ENCODE results near the gene HOXA13. TPM values are rescaled to one million over a fixed set of nuclear protein-coding genes. Genes with fewer than 3 reads are reported as not detected.

HOXA13 gene
- total RNA-seq, 1 experiment from 2014 or later, result not detected

- Mint-ChIP-seq H3K27ac (ENCODE audit: low read depth, unreplicated experiment) (no peak overlapping the region), H3K4me3 (ENCODE audit: unreplicated experiment) (no peak overlapping the region), H3K4me1 (ENCODE audit: insufficient read depth, unreplicated experiment) (peaks cover 12% of the 10 kb centered on the region), H3K9me3 (ENCODE audit: unreplicated experiment) (no peaks in the 10 kb centered on the region), H3K36me3 (ENCODE audit: insufficient read depth, unreplicated experiment) (peaks cover 11% of the 10 kb centered on the region), H3K27me3 (ENCODE audit: insufficient read depth, unreplicated experiment) (no peaks in the 10 kb centered on the region)
- POLR2A ChIA-PET, result interaction anchor here (0.5 to 1.3 kb wide), 3 partner anchors 313 to 411 kb away, joined by 3 read pairs; no protein-coding TSS in a partner anchor
- no TSS peak for BruUV-seq (replicated peaks)
- no peak for DNase-seq (ENCODE audit: unreplicated experiment)
- CTCF ChIA-PET, result interaction anchor here (0.6 to 1.8 kb wide), 5 partner anchors 9 to 844 kb away, joined by 3 to 8 read pairs (median 3); partner anchors contain the start of gene HOXA11
- intact Hi-C loops (cut with micrococcal nuclease), result no loop called here
- TF ChIP-seq CTCF (IDR thresholded peaks at IDR 0.05; ENCODE audit: unreplicated experiment), result no peak
These were observed 24.0 kb downstream of the HOXA13 start for GRCh38 chr7:27175626-27176523.

GRCh38 chr7:27174874-27175625 is 24.8 kb downstream of the HOXA13 start:
- no peak for TF ChIP-seq CTCF (IDR thresholded peaks at IDR 0.05; ENCODE audit: unreplicated experiment)
- peaks cover 12% of the 10 kb centered on the region for H3K4me1 Mint-ChIP-seq (ENCODE audit: insufficient read depth, unreplicated experiment)
- ChIA-PET CTCF (interaction anchor here (1.3 kb wide), 1 partner anchor 400 kb away, joined by 3 read pairs; no protein-coding TSS in a partner anchor), POLR2A (interaction anchor here (0.5 to 1.3 kb wide), 4 partner anchors 312 to 495 kb away, joined by 3 read pairs; no protein-coding TSS in a partner anchor)
- H3K27me3 Mint-ChIP-seq (ENCODE audit: insufficient read depth, unreplicated experiment), result no peaks in the 10 kb centered on the region
- DNase-seq (ENCODE audit: unreplicated experiment), result no peak
- H3K4me3 Mint-ChIP-seq (ENCODE audit: unreplicated experiment), result peak overlapping the region; percentile 59
- no TSS peak for BruUV-seq (replicated peaks)
- no peak overlapping the region for H3K27ac Mint-ChIP-seq (ENCODE audit: low read depth, unreplicated experiment)
- H3K9me3 Mint-ChIP-seq (ENCODE audit: unreplicated experiment), result no peaks in the 10 kb centered on the region
- peaks cover 11% of the 10 kb centered on the region for H3K36me3 Mint-ChIP-seq (ENCODE audit: insufficient read depth, unreplicated experiment)
- intact Hi-C loops (cut with micrococcal nuclease), result no loop called here

- POLR2A ChIA-PET, result interaction anchor here (0.7 to 6.3 kb wide), 10 partner anchors 12 to 495 kb away, joined by 3 to 59 read pairs (median 20); partner anchors contain the start of genes HOXA1, HOXA5 and HOXA6
- Mint-ChIP-seq H3K27me3 (ENCODE audit: insufficient read depth, unreplicated experiment) (no peaks in the 10 kb centered on the region), H3K36me3 (ENCODE audit: insufficient read depth, unreplicated experiment) (peaks cover 11% of the 10 kb centered on the region), H3K4me1 (ENCODE audit: insufficient read depth, unreplicated experiment) (peaks cover 12% of the 10 kb centered on the region), H3K9me3 (ENCODE audit: unreplicated experiment) (no peaks in the 10 kb centered on the region), H3K27ac (ENCODE audit: low read depth, unreplicated experiment) (no peak within 1 kb of the TSS), H3K4me3 (ENCODE audit: unreplicated experiment) (peak within 1 kb of the TSS; percentile 79)
- TF ChIP-seq CTCF (IDR thresholded peaks at IDR 0.05; ENCODE audit: unreplicated experiment), result no peak
- DNase-seq (ENCODE audit: unreplicated experiment), result no peak
- CTCF ChIA-PET, result interaction anchor here (1.5 kb wide), 1 partner anchor 12 kb away, joined by 14 read pairs; no protein-coding TSS in a partner anchor
- intact Hi-C loops (cut with micrococcal nuclease), result no loop called here
- BruUV-seq (replicated peaks), result no TSS peak
These were observed 25.7 kb downstream of the HOXA13 start, which contains the start of gene HOXA10 for GRCh38 chr7:27173956-27174873. TSS of gene HOXA10 (minus strand) at chr7:27174320. CDS start at chr7:27174306, 14 bp downstream.

Measured in MCF 10A (cell line).